ENCODE measurements around the gene SKP1.

GRCh38 chr5:134215757-134216156 is 39.0 kb upstream of the SKP1 start:
- TF ChIP-seq CTCF (IDR thresholded peaks at IDR 0.05) (no peak), POLR2A (IDR thresholded peaks at IDR 0.05) (no peak)
